Thyroid gland (tissue), 4 donors: ENCODE measurements around the gene NELL2.

Source experiments
- CTCF ChIP-seq, 6 experiments: fragments of 200-600 bp in 3 of 6; fragments of 450-650 bp in 3 of 6; sonication (generic) in 3 of 6; IDR thresholded peaks; one replicate each; pipeline ENCODE4 v1.5.1; 2016 to 2019; ENCODE audit warnings: antibody characterized with exemption in 6 of 6, mild to moderate bottlenecking in 2 of 6, inconsistent platforms in 1 of 6, moderate library complexity in 1 of 6
- POLR2A ChIP-seq, 2 donors: fragments of 450-650 bp; IDR thresholded peaks; one replicate each; pipeline ENCODE4 v1.6.1; 2017; ENCODE audit warnings: antibody characterized with exemption in 2 of 2, mild to moderate bottlenecking in 2 of 2, moderate library complexity in 1 of 2

- no peak for TF ChIP-seq CTCF (IDR thresholded peaks at IDR 0.05)
- no peak for TF ChIP-seq POLR2A (IDR thresholded peaks at IDR 0.05)
Measured at GRCh38 chr12:44672042-44672441, 204.1 kb downstream of the NELL2 start.
